GM19023 (cell line): ENCODE measurements around the gene EFNB2.

Source experiments
- ATAC-seq: cut with Tn5 transposase; IDR thresholded peaks from one replicate; pipeline ENCODE4 v1.9.1; 2021; ENCODE audit warnings: mild to moderate bottlenecking, moderate library complexity; ENCODE audit not compliant: unreplicated experiment

Gene EFNB2

GRCh38 chr13:106551350-106551749 lies 15.9 kb upstream of the EFNB2 start:
- ATAC-seq: no peak

DNA sequence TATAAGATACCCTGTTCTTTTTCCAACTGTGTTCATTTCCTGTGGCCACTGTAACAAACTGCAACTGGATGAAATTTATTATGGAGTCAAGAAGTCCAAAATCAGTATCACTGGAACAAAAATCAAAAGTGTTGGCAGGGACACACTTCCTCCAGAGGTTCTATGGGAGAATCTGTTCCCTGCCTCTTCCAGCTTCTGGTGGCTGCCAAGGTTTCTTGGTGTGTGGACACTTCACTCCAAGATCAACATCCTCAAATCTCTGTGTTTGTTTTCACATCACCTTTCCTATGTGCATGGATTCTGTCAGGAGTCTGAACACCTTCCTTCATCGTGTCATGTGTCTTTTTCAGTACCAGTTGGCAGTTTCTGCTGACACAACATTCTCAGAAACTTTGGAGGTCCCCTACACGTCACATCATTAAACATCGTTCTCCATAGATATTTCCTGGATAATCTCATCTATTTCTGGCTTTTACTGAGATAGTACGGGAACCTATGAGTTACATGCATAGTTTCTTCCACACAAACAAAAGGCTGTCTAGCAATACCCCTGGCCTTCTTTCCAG lies 15.2 kb upstream of the EFNB2 start:
- ATAC-seq: no peak

DNA sequence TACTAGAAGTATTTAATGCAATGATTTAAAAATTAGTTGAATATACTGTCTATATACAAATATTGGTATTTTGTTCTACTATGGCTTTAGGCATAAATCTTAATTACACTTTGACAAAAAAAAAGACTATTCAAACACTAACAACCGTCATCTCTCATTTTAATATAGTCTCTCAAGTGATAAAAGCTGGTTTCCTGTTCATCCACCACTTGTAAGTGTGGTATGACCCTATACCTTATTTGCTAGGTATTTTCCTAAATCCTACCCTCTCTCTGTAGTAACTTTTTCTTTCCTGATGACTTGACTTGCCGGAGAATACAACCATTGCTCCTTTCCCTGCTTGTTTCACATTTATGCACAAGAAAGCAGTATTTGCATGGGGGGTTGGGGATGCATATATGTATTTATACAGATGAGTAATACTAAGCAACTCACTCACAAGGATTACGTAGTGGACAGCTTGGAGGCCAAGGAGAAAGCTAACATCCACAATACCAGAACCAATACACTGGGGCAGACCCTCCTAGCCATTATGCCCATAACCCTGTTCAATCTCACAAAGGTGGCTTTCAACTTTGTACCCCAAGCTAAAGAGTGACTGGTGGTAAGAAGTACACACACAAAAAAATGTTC lies 12.7 kb upstream of the EFNB2 start:
- no peak for ATAC-seq

DNA sequence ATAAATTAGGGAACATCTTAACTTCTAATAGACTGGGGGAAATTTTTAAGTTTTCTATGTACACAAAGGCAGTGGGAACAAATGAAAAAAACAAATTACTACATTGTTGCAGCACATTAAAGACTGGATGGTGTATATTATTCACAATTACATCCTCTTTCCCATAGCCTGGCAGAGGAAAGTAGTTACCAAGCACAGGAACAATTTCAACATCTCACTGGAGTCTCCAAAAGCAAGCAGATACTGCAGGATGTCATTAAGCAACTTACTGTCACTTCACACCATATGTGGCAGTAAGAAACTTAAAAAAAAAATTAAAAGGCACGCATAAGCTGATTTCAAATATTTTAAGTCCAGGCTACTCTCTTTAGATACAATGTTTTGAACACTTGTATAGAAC lies 6.4 kb upstream of the EFNB2 start:
- ATAC-seq: no peak

DNA sequence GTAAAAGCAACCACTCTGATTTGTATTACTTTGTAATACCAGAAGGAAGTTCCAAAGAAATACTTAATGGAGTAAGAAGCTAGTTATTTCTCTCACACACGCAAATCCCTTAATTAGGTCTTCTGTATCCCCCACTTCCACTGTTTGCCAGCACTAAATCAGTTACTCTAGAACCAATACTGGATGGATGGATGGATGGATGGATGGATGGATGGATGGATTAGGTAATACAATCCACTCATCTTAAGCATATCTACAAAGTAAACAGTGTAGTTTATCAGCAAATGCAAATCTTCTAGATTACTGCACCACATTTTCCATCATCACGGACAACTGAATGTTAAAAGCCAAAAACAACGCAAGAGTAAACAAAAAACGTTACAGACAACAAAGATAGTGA lies 5.2 kb upstream of the EFNB2 start:
- no peak for ATAC-seq

DNA sequence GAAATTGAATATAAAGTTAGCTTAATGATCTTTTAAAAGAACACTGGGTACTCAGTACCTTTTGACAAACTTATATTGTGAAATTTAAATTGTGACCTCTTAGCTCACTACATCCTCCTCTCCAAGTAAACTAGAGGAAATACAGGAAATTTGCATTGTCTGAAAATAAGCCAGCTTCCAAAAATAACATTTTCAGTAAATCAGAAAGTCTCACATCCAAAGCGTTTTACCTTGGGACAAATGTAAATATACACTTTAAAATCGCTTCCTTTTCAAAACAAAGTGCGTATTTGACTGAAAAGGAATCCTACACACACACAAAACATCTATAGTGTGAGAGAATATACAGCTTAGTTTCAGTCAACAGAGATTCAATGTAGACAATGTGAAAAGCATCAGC lies 2.1 kb upstream of the EFNB2 start:
- ATAC-seq: no peak

DNA sequence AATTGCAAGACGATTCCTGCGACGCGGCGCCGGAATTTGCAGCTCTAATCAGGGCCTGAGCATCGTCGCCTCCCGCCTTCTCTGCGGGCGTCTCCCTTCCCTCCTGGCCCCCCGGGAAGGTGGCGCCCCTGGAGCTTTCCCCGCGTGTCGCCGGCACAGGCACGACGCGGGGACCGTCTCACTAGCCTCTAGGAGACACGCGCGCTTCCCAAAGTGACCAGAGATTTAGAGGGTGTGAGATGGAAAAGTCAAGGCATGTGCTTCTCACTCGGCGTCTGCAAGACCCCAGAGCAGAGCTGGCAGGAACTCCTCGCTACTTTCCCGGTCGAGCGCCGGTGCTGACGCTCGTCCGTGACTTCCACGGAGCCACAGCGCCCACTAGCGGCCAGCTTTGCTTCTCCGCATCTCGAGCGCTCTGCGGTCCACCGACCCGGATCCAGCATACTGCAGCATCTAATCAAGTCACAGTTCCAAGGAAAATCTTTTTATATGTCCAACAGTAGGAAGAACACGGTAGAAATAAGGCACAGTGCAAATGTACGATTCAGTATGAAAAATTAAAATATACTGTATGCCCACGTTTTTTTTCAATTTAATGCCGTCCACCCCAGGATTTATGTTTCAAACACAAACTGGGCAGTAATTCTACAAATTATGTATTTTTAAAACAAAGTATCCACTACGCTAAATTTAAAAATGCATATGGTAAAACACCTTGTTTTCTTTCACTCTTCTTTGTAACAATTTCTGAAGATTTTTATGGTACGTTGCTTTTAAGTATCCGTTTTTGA lies 977 bp upstream of the EFNB2 start:
- peak; percentile 45 for ATAC-seq

- peak; percentile 22 for ATAC-seq
Observed at GRCh38 chr13:106534639-106535551, 567 bp downstream of the EFNB2 start.

GRCh38 chr13:106533943-106534638 lies 1.4 kb downstream of the EFNB2 start:
- no peak for ATAC-seq

DNA sequence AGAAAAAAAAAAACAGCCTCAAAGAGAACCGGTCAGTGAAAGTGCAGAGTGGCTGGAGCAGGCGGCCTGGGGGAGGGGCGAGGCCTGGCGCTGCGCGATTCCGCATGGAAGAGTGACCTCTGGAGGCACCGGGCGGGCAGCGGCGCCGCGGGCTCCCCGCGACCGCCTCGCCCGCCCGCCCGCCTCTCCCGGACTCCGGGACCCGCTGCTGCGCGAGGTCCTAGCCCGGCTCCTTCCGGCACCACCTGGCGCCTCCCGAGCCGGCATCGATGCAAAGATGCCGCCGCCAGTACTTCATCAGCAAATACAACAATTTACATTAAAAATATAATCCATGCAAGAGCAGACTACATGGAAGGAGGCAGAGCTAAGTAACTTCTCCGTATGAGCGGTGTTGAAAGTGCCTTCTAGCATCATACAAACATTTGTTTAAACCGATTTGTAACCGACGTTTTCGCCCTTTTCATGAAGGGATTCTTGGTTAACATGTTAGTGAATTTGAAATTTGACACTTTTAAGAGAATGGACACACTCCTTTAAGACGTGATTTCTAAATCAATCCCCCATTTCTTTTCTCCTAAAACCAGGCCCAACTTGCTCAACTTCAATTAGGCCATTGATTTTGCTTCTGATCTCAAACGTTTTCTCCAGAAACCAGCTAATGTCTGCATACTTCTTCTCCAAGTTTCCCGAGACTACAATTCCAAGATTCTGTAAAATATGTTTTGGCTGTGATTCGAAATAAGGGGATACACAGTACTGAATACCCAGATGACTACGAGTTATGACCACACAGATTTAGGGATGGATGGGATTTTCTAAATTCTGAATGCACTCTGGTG lies 2.1 kb downstream of the EFNB2 start:
- no peak for ATAC-seq

DNA sequence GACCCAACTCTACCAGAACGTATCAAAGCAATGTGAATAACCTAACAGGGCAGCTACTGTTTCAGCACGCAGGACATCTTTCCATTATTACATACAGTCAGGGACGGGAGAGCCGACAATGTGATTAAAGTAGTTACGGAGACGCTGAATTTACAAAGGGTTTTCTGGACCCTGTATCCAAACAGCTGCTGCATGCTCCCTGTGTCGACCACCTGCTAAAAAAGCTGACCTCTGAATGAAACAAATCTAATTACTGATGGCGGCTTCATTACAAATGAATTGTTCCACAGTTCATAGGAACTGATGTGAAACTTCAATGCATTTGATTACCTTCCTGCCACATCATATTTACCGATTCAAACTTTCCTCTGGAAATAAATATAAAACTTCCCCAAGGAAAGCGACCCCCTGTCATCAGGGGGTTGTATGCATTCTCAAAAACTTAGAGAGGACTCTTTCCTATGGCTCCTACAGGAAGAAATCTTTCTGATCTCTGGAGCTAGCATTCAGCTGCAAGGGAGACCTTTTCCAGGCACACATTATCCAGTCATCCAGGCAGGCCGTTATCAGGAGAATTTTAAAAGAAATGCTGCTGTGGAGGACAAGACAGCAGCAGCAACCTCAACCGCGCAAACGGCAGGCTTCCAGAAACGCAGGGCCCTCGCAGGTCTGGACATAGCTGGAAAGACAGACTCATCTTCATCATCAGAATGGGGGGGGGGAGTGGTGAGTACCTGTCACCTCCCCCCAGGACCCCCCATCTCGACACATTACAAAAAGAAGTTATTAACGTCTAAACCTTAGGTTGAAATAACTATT lies 3.1 kb downstream of the EFNB2 start:
- no peak for ATAC-seq

DNA sequence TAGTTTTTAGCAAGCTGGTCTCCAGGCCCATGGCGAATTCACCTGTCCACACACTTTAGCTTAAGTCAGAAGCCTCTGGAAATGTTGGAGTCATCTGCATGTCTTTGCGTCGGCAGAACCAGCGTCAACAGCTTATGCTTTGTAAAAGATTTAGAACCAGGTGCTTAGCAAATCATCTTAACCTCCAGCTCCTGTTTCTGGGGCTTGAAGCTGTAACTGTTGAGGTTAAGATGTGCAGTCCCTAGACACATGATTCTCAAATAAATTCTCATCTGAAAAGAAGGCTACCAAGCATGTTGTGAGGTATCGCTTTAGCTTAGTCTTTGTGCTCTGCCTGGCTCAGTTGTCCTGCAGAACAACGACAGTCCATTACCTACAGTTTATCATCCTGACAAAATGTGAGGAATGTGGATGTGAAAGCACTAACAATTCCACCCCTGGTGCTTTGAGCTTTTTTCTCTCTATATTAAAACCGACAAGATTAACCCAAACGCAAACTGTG lies 4.4 kb downstream of the EFNB2 start:
- ATAC-seq: no peak

DNA sequence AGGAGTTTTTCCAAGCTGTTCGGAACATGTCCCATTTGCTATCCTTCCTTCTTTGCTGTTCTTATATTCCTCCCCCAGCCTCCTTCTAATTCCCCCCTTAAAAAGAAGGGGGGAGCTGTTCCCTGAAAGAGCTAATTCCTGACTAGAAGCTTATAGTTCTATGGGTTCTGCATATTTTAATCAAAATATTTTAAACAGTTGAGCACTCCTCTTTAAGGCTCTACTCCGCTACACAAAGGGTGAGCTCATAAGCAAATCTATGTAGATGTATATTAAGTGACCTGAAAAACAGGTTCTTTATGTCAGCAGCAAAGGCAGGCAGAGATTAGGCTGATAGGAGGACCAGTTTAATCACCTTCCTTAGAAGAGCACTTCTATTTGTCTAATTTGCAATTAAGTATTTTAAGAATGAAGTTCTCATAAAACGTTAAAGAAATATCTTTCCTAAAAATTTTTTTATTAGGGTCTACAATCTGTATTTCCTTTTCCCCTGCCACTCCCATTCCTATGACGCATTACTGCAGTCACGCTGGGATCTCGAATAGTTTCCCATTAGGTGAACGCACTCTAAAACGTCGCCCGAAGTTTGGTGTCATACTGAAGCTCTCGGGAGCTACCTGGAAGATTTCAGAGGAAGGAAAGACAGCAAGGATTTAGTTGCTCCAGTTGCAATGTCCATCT lies 5.2 kb downstream of the EFNB2 start:
- no peak for ATAC-seq

GRCh38 chr13:106529415-106530170 lies 5.9 kb downstream of the EFNB2 start:
- ATAC-seq: no peak

DNA sequence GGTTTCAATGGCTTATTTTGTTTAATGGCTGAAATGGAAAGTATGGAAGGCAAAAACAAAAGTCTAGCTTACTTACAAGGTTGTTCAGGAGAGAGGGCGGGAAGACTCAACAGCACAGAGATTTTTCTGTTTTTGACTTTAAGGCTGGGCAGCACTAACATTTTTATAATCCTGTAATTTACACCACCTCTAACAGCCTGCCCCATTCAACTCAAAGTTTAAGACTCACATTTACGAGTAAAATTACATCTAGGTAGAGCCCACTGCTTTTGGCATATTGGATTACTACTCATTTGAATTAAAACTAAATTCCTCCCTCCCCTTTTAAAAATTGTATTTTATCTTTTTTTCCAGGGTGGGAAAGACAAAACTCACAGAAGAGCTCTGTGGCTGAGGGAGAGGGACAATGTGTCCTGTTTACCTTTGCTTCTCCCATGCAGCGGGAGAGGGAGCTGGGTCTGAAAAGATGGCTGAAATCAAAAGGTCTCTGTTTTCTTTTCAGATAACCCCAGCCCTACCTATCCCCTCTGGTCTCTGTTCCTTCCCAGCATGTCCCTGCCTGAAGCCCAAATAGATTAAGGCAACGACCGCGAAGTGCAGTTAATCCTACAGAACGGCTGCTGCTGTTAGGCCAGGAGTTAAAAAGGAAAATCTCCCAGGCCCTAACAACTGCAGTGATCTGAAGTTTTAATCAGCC lies 6.6 kb downstream of the EFNB2 start:
- ATAC-seq: no peak

DNA sequence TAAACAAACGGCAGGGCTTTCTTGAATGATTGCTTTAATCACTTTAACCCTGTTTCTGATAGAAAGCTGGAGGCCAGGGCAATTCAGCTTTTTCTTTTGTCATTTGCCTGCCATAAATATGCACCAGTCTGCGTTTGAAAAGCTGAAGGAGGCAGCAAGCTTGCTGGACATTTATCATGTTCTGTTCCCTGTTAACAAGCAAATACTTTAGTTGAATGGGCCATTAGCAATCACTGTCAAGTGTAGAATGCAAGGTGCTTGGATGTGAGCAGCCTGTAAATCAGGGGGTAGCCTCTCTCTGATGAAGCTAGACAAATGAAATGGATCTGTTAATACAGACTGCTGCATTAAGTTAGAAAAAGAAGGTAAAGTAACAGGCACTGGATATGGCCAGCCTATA lies 7.6 kb downstream of the EFNB2 start:
- no peak for ATAC-seq

DNA sequence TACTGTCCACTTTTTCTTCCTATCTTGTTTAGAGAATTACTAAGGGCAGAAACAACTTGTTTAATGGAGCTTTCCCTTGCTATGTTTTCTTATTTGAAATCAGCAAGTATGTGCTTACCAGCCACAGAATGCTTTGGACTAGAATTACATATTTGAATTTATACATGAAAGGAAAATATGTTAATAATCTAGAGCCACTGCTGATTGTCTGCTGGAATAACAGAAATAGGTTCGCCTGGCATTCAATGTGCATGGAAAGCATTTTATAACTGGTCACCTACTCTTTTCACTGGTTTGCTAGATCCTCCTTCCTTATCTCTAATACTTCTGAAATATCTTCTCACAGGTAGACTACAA lies 8.0 kb downstream of the EFNB2 start:
- no peak for ATAC-seq
